H1 (cell line): ENCODE measurements around the gene TPRN. TPM values are rescaled to one million over a fixed set of nuclear protein-coding genes. Genes with fewer than 3 reads are reported as not detected.

Source experiments
- CTCF ChIA-PET: fragments of 300-600 bp; sonication (Branson Sonifier 250); formaldehyde crosslinking; loops from one replicate; lab custom pipeline; 2021; ENCODE audit not compliant: partially characterized antibody; lab: Charles Lee
- POLR2A ChIA-PET: fragments of 300-600 bp; sonication (Branson Sonifier 250); formaldehyde crosslinking; loops from one replicate; lab custom pipeline; 2021; ENCODE audit warnings: inconsistent platforms; ENCODE audit not compliant: partially characterized antibody; lab: Charles Lee
- DNase-seq, 2 experiments: peaks; one replicate each; pipeline versions ENCODE4 v3.0.0 to v3.0.0-alpha.2; 2010 to 2022; ENCODE audit warnings: low spot score in 2 of 2, low read depth in 1 of 2, mixed read lengths in 1 of 2
- FAIRE-seq: peaks from 2 replicates; lab custom pipeline; 2011; peaks lifted over from hg19 to GRCh38; lab: Jason Lieb, UNC
- H2AFZ ChIP-seq: 2 replicates; pipeline ENCODE4 v1.8.1; 2012; ENCODE audit warnings: low read length, inconsistent platforms
- H2AK5ac ChIP-seq: 2 replicates; pipeline ENCODE4 v1.6.1; 2013; ENCODE audit warnings: low read depth, low read length
- H2BK120ac ChIP-seq: replicated peaks from 2 replicates; pipeline ENCODE3; 2013; ENCODE audit warnings: low read depth, low read length, inconsistent platforms
- H2BK12ac ChIP-seq: 2 replicates; pipeline ENCODE4 v1.6.1; 2013; ENCODE audit warnings: low read depth, low read length
- H2BK15ac ChIP-seq: 2 replicates; pipeline ENCODE4 v1.6.1; 2013; ENCODE audit warnings: low read length
- H2BK20ac ChIP-seq: 2 replicates; pipeline ENCODE4 v1.6.1; 2013; ENCODE audit warnings: low read length
- H2BK5ac ChIP-seq: 2 replicates; pipeline ENCODE4 v1.6.1; 2013; ENCODE audit warnings: low read depth, low read length
- H3K14ac ChIP-seq: 2 replicates; pipeline ENCODE4 v1.6.1; 2013; ENCODE audit warnings: inconsistent platforms; ENCODE audit not compliant: insufficient read length
- H3K18ac ChIP-seq: 2 replicates; pipeline ENCODE4 v1.6.1; 2013; ENCODE audit warnings: low read length; ENCODE audit errors: extremely low read depth
- H3K23ac ChIP-seq: 2 replicates; pipeline ENCODE4 v1.6.1; 2013; ENCODE audit warnings: inconsistent platforms; ENCODE audit not compliant: insufficient read length
- H3K23me2 ChIP-seq: 2 replicates; pipeline ENCODE4 v1.6.1; 2013; ENCODE audit warnings: low read depth, low read length
- H3K27ac ChIP-seq: 2 replicates; pipeline ENCODE4 v1.6.1; 2011; ENCODE audit warnings: low read depth, low read length, inconsistent platforms
- H3K27me3 ChIP-seq, 4 experiments: replicated peaks in 1 of 4; 1 replicate in 1 of 4; 2 replicates in 3 of 4; pipeline versions ENCODE4 v1.6.1 to v1.8.1; 2011 to 2013; ENCODE audit warnings: low read length in 3 of 4, mild to moderate bottlenecking in 3 of 4, inconsistent platforms in 2 of 4, mixed read lengths in 2 of 4, moderate library complexity in 1 of 4; ENCODE audit not compliant: control insufficient read depth in 3 of 4, insufficient read depth in 3 of 4; ENCODE audit errors: extremely low read depth in 1 of 4
- H3K36me3 ChIP-seq, 4 experiments: 2 replicates each; pipeline versions ENCODE4 v1.6.1 to v1.8.1; 2011 to 2013; ENCODE audit warnings: mild to moderate bottlenecking in 4 of 4, low read length in 3 of 4, moderate library complexity in 2 of 4, control low read depth in 1 of 4, inconsistent platforms in 1 of 4; ENCODE audit not compliant: insufficient read depth in 4 of 4, control insufficient read depth in 2 of 4
- H3K4ac ChIP-seq: replicated peaks from 2 replicates; pipeline ENCODE3; 2013; ENCODE audit warnings: low read length, low read depth, mixed read lengths, inconsistent platforms; ENCODE audit not compliant: insufficient read length
- H3K4me1 ChIP-seq, 4 experiments: replicated peaks in 1 of 4; 1 replicate in 1 of 4; 2 replicates in 3 of 4; pipeline versions ENCODE4 v1.6.1 to v1.8.1; 2011 to 2013; ENCODE audit warnings: low read length in 3 of 4, inconsistent platforms in 2 of 4, mixed read lengths in 1 of 4; ENCODE audit not compliant: insufficient read depth in 4 of 4, control insufficient read depth in 3 of 4
- H3K4me2 ChIP-seq, 2 experiments: 2 replicates each; pipeline versions ENCODE4 v1.6.1 to v1.8.1; 2011 to 2013; ENCODE audit warnings: low read depth in 2 of 2, low read length in 2 of 2, control low read depth in 1 of 2, inconsistent platforms in 1 of 2, mild to moderate bottlenecking in 1 of 2; ENCODE audit not compliant: insufficient read depth in 1 of 2
- H3K4me3 ChIP-seq, 4 experiments: fragments of 200-600, 300-600 bp in 1 of 4; sonication (generic), shearing (Covaris generic), sonication (Bioruptor Twin) in 1 of 4; 2 replicates each; pipeline versions ENCODE4 v1.5.1 to v1.8.1; 2011 to 2016; ENCODE audit warnings: low read length in 4 of 4, low read depth in 3 of 4, control low read depth in 2 of 4, inconsistent platforms in 2 of 4, mild to moderate bottlenecking in 2 of 4, mixed read lengths in 1 of 4, moderate library complexity in 1 of 4; ENCODE audit not compliant: insufficient read depth in 2 of 4; ENCODE audit errors: extremely low read depth in 1 of 4
- H3K56ac ChIP-seq: replicated peaks from 2 replicates; pipeline ENCODE3; 2013; ENCODE audit warnings: low read depth, mild to moderate bottlenecking, mixed read lengths, low read length, inconsistent platforms; ENCODE audit not compliant: insufficient read length
- H3K79me1 ChIP-seq: 2 replicates; pipeline ENCODE4 v1.6.1; 2013; ENCODE audit warnings: low read depth, low read length, control low read depth
- H3K79me2 ChIP-seq, 2 experiments: 2 replicates each; pipeline versions ENCODE4 v1.6.1 to v1.8.1; 2012 to 2013; ENCODE audit warnings: low read length in 2 of 2, mild to moderate bottlenecking in 2 of 2, inconsistent platforms in 1 of 2; ENCODE audit not compliant: insufficient read depth in 2 of 2, control insufficient read depth in 1 of 2
- H3K9ac ChIP-seq, 4 experiments: replicated peaks in 1 of 4; 1 replicate in 1 of 4; 2 replicates in 3 of 4; pipeline versions ENCODE4 v1.6.1 to v1.8.1; 2011 to 2013; ENCODE audit warnings: low read depth in 3 of 4, low read length in 3 of 4, control low read depth in 2 of 4, mild to moderate bottlenecking in 2 of 4, moderate library complexity in 2 of 4, inconsistent platforms in 1 of 4; ENCODE audit errors: extremely low read depth in 1 of 4
- H3K9me3 ChIP-seq, 2 experiments: 2 replicates each; pipeline versions ENCODE4 v1.6.1 to v1.8.1; 2012 to 2013; ENCODE audit warnings: mild to moderate bottlenecking in 2 of 2, moderate library complexity in 2 of 2, control low read depth in 1 of 2, inconsistent platforms in 1 of 2, low read depth in 1 of 2, low read length in 1 of 2, mixed read lengths in 1 of 2; ENCODE audit not compliant: insufficient read depth in 2 of 2
- H4K20me1 ChIP-seq, 2 experiments: replicated peaks in 1 of 2; 2 replicates each; pipeline versions ENCODE3 to v1.8.1; 2011 to 2013; ENCODE audit warnings: inconsistent platforms in 2 of 2, low read length in 2 of 2, mild to moderate bottlenecking in 1 of 2; ENCODE audit not compliant: insufficient read depth in 2 of 2, control insufficient read depth in 1 of 2
- H4K5ac ChIP-seq: 2 replicates; pipeline ENCODE4 v1.6.1; 2013; ENCODE audit warnings: low read length, low read depth, mixed read lengths, inconsistent platforms; ENCODE audit not compliant: insufficient read length
- H4K8ac ChIP-seq: 2 replicates; pipeline ENCODE4 v1.8.0; 2013; ENCODE audit warnings: mild to moderate bottlenecking, moderate library complexity, low read length, inconsistent platforms; ENCODE audit not compliant: insufficient read depth; ENCODE audit errors: extremely low read depth
- H4K91ac ChIP-seq: replicated peaks from 2 replicates; pipeline ENCODE3; 2013; ENCODE audit warnings: low read length, mixed read lengths, inconsistent platforms; ENCODE audit not compliant: insufficient read length
- ATF2 ChIP-seq: IDR thresholded peaks from 2 replicates; pipeline ENCODE4 v1.6.1; 2012; ENCODE audit warnings: low read length, inconsistent platforms
- JUN ChIP-seq: IDR thresholded peaks from 2 replicates; pipeline ENCODE4 v1.6.1; 2011; ENCODE audit warnings: low read depth, mild to moderate bottlenecking, improper control_type of control experiment, low read length
- SP1 ChIP-seq: IDR thresholded peaks from 2 replicates; pipeline ENCODE4 v1.6.1; 2011; ENCODE audit warnings: low read depth, low read length
- SUZ12 ChIP-seq: fragments of 200-600 bp; sonication (generic); IDR thresholded peaks from 2 replicates; pipeline ENCODE4 v1.6.1; 2012; ENCODE audit warnings: mild to moderate bottlenecking, inconsistent platforms, low read length, moderate library complexity, mixed read lengths
- WGBS, 2 experiments: shearing (Covaris generic) in 1 of 2; methylation state at CpG; one replicate each; pipeline versions ENCODE4 v1.1.6 to v1.1.7; 2013 to 2015; ENCODE audit warnings: low lambda C conversion rate in 2 of 2, mixed read lengths in 2 of 2, inconsistent platforms in 1 of 2, low coverage in 1 of 2, missing lambda C conversion rate in 1 of 2; ENCODE audit not compliant: insufficient replicate concordance in 2 of 2, insufficient coverage in 1 of 2, insufficient read length in 1 of 2; ENCODE audit errors: extremely low coverage in 1 of 2, missing lambda C conversion rate in 1 of 2; 5-methylcytosine and 5-hydroxymethylcytosine counted together
- polyA plus RNA-seq, 7 experiments: library from polyadenylated mRNA; depleted of rRNA in 3 of 7; stranded (reverse) in 5 of 7; unstranded in 2 of 7; fragments of >200 nt in 5 of 7; fragments of 200-250 nt in 2 of 7; gene quantifications; 1 replicate in 5 of 7; 2 replicates in 1 of 7; 4 replicates in 1 of 7; pipeline versions ENCODE4 v1.2.1 to v1.2.3, GENCODE V29; 2011 to 2013; ENCODE audit warnings: missing spikeins in 2 of 7, mixed read lengths in 2 of 7
- total RNA-seq: library from RNA; stranded (reverse); fragmentation: NEBNext Ultra II Directional; extraction: Animal tissue kit (Norgen Biotek cat#: 25700); gene quantifications from 2 replicates; pipeline ENCODE4 v1.2.1, GENCODE V29; 2021

The TPRN gene
- total and polyA plus RNA-seq, 2 of the 8 experiments (the other 6 are each of a cell fraction or from before 2014, with no cell fraction given), result 9.7 to 23.2 TPM

DNA sequence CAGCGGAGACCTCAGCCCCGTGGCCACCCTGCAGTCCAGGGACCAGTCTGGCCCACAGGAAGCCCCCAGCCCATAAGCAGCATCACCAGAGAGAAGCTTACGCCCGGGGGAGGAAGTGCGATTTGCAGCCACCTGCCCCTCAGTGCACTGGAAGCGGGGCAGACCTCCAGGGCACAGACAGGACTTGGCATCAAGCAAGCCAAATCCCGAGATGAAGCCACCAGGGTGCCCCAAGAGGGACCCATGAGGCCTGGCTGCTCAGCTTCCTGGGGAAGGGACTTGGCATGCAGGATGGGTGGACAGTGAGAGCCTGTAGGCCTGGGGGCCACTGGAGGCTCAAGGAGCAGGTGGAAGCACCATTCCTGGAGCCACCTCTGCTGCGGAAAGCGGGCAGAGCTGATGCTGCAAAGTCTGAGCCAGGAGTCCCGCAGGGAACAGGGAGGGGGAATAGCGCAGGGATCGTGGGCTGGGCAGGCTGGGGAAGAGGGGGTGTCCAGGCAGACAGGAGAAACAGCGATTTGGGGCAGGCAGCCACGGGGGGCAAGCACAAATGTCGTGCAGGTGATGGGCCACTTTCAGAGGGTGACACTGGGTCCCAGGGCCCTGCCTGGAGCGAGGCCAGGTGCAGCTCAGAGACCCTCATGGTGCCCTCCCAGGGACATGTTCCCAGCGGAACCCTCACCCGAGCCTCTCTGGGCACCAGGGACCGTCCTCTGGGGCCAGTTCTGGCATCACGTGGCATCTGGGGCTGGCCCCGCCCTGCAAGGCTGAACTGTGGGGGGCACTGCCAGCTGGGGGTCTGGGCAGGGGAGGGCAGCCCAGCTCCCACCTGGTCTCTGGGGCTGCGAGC lies 33.9 kb downstream of the TPRN start:
- H3K79me2 ChIP-seq, result no peaks in the 10 kb centered on the region
- H2BK20ac ChIP-seq, result no peak overlapping the region
- no peak overlapping the region for H3K4ac ChIP-seq
- ChIA-PET CTCF (interaction anchor here (0.6 to 1.2 kb wide), 4 partner anchors 8 to 103 kb away, joined by 3 to 4 read pairs (median 4); no protein-coding TSS in a partner anchor), POLR2A (interaction anchor here (0.9 to 1.7 kb wide), 6 partner anchors 9 to 78 kb away, joined by 3 to 6 read pairs (median 4); partner anchors contain the start of gene GRIN1)
- peaks cover 0 to 13% of the 10 kb centered on the region in 2 experiments for H4K20me1 ChIP-seq
- no peak overlapping the region for H2BK120ac ChIP-seq
- TF ChIP-seq SUZ12 (no peak; the same call in 1 of the 2 replicates), ATF2 (no peak), SP1 (no peak), JUN (no peak)
- no peak overlapping the region for H2BK5ac ChIP-seq
- peaks cover 20% of the 10 kb centered on the region; the same call in 1 of the 2 replicates for H3K23me2 ChIP-seq
- 83% methylated on average over 21 of the region's 22 CpGs; no CpG with 5 or more reads in 1 of the 2 experiments for WGBS, 2 experiments
- H3K9ac ChIP-seq, result no peak overlapping the region
- DNase-seq, result no peak
- H3K27ac ChIP-seq, result no peak overlapping the region
- H4K8ac ChIP-seq, result no peak overlapping the region
- H3K23ac ChIP-seq, result no peak overlapping the region
- H2BK15ac ChIP-seq, result no peak overlapping the region
- no peak overlapping the region for H2AFZ ChIP-seq
- H3K4me3 ChIP-seq, result no peak overlapping the region
- H3K9me3 ChIP-seq, result no peaks in the 10 kb centered on the region
- H3K56ac ChIP-seq, result no peak overlapping the region
- H3K18ac ChIP-seq, result no peak overlapping the region
- peaks cover 0 to 23% (median 17%) of the 10 kb centered on the region in 4 experiments; a peak in 6 of 7 replicates for H3K4me1 ChIP-seq
- H3K14ac ChIP-seq, result no peak overlapping the region
- H4K5ac ChIP-seq, result no peak overlapping the region
- H4K91ac ChIP-seq, result no peak overlapping the region
- no peak overlapping the region for H3K4me2 ChIP-seq
- no peaks in the 10 kb centered on the region; the same call in 1 of the 2 replicates for H3K79me1 ChIP-seq
- peaks cover 61 to 100% (median 89%) of the 10 kb centered on the region in 4 experiments for H3K27me3 ChIP-seq
- H2AK5ac ChIP-seq, result no peak overlapping the region
- no peaks in the 10 kb centered on the region; a peak in 1 of 8 replicates for H3K36me3 ChIP-seq
- H2BK12ac ChIP-seq, result no peak overlapping the region
- FAIRE-seq, result no peak
